ENCODE data around the gene ARHGAP27. TPM values are rescaled to one million over a fixed set of nuclear protein-coding genes. Genes with fewer than 3 reads are reported as not detected.

ARHGAP27 gene
- total RNA-seq, 1 donor: 46.6 TPM

DNA sequence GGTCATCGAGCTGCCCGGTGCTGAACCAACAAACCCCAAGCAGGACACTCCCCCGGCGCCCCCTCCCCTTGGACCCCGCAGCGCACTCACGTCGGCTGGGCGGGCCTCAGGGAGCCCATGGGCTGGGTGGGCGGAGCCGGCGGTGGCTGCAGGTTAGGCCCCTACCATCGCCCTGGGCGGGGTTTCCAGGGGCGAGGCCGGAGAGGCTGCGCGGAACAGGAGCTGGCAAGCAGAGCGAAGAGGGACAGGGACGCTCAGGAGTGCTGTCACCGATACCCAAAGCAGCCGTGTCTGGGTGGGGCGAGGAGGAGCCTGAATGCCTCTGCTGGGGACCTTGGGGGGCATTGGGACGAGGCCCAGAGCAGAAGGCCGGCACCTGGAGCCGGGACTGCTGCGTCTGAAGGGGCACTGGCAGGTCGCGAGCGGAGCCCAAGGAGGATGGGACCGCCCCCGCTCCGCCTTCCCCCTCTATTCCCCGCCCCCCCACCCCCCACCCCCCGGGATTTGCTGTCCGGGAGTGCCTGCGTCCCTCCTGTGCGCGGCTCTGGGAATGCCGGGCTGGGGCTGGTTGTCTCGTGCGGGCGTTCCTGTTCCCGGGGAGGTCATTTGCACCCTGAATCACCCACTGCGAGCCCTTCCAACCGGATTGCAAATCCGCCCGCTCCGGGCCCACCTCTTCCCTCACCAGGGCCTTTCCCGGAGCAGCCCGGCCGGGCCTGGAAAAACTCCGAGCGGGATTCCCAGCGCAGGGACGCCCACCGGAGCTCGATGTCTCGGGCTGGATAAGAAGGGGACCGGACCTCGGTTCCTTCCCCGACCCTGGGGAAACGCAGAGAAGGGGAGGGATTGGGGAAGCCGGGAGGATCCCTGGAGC is 902 bp downstream of the ARHGAP27 start:
- peak in 2 of 3 donors; percentile 72 to 76 for DNase-seq (ENCODE audit: low read depth in 2 of 3, low spot score in 2 of 3)

DNA sequence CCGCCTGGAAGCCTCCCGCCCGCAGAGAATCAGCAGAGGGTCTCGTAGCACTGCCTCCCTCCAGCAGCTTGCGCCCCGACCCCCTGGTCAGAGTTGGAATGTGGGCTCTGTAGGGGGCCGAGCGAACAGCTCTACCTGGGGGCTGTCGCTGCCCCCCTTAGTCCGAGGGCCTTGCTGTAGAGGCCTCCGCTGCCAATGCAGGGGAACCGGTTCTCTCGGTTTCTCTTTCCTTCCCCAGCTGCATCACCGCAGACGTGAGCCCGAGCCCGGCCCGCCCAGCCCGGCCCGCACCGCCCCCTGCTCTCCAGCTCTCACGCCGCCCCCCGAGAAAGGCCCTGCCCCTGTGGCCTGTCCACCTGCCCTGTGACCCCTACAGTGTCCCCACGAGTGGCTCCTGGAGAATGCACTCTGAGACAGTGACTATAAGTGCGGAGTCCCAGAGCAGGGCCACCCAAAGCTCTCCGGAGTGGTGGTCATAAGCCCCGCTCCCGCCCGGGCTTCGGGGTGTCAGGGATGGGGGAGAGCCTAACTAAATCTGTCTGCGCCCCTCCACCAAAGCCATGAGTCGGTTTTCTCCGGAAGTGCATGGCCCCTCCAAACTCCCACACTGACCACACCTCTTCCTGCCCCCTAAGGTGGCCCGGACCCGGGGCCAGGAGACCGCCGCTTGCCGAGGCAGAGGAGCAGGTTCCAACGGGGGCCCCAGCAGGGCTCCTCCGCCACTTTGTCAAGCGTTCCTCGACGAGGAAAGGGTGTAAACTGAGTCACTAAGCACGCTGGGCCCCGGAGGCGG is 1.7 kb downstream of the ARHGAP27 start:
- DNase-seq (ENCODE audit: low read depth in 2 of 3, low spot score in 2 of 3): peak in 1 of 3 donors; percentile 47

- no peak for DNase-seq (ENCODE audit: low read depth in 2 of 3, low spot score in 2 of 3)
Measured at GRCh38 chr17:45430006-45430737, 2.5 kb downstream of the ARHGAP27 start.

GRCh38 chr17:45429339-45430005 is 3.2 kb downstream of the ARHGAP27 start:
- DNase-seq (ENCODE audit: low read depth in 2 of 3, low spot score in 2 of 3): no peak

DNA sequence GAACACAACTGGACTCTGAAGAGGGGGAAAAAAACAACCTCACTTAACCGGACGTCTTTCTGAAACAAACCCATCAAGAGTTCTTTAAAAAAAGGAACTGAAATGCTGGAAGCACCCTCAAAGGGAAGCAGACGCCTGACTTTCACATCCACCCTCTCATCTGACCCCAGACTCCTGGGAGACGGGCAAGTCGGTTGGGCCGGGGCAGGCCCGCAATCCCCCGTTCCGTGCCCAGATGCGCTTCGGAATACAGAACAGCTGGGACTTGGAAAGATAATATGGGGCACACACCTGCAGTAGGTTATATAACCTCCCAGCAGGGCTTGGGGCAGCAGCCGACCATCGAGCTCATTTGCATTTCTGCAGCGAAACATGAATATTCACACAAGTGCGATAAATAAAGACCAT is 3.7 kb downstream of the ARHGAP27 start:
- peak in 1 of 3 donors; percentile 48 for DNase-seq (ENCODE audit: low read depth in 2 of 3, low spot score in 2 of 3)

- peak; percentile 63 to 90 (median 89) for DNase-seq (ENCODE audit: low read depth in 2 of 3, low spot score in 2 of 3)
Measured at GRCh38 chr17:45428050-45428617, 4.5 kb downstream of the ARHGAP27 start.

DNA sequence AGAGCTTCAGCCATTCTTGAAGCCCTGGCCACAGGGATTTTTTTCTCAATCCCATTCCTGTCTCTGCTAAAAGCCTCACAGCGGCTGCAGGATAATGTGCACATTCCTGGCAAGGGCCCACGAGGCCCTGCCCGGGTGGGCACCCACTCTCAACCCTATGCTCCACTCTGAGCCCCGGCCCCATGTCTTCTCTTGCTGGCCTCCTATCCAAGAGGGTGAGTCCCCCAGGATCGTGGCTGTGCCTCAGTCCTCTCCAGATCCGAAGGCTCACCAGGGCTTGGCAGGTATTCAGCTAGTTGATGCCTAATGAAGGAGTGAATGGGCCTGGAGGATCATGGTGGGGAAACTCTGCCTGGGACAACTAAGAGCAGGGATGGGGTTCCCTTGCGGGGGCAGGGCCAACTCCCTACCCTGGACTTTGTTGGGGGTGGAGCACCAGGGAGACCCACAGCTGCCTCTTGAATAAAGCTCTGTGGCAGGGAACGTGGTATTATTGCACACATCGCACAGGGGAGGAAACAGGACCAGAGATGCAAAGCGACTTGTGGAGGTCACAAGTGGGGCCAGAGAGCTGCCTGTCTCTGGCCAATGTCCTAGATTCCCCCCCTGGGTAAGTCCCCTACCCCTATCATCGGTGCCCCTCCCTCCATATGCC is 5.4 kb downstream of the ARHGAP27 start:
- no peak for DNase-seq (ENCODE audit: low read depth in 2 of 3, low spot score in 2 of 3)

GRCh38 chr17:45426561-45426960 is 6.1 kb downstream of the ARHGAP27 start:
- no peak for DNase-seq (ENCODE audit: low read depth in 2 of 3, low spot score in 2 of 3)

DNA sequence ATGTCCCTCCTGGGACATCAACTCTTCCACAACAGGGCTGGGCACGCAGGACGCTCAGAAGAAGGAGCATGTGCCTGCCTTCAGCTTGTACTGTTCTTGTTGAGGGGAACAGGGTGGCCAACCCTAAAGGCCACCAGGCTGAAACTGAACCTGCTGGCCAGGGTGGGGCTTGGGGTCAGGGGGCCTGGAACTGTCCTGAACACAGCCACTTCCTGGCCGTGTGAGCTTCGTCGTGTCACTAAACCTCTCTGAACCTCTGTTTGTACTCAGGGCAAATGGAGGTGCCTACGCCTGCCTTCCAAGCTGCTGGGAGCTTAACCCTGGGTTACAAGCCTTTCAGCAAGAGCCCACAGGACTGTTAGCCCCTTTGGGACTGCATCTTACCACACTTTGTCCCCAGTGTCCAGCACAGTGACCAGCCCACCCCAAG is 6.7 kb downstream of the ARHGAP27 start:
- DNase-seq (ENCODE audit: low read depth in 2 of 3, low spot score in 2 of 3): no peak

GRCh38 chr17:45425125-45425983 is 7.3 kb downstream of the ARHGAP27 start:
- peak in 1 of 3 donors; percentile 68 for DNase-seq (ENCODE audit: low read depth in 2 of 3, low spot score in 2 of 3)

GRCh38 chr17:45424769-45425124 is 7.9 kb downstream of the ARHGAP27 start:
- no peak for DNase-seq (ENCODE audit: low read depth in 2 of 3, low spot score in 2 of 3)

DNA sequence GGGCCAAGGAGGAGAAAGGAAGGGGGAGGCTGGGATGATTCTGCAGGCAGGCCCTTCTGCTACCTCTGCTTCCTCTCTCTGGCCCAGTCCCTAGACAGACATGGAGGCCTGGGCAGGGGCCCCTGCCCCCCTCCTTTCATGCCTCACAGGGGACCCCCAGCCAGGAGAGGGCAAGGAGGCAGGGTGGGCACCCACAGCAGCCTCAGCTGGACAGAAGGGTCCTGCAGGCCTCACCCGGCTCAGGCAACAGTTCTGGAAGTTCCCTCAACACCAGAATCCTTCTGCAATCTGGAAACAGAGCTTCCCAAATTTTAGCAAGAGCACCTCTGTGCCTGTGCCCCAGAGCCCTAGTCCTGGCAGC is 8.7 kb downstream of the ARHGAP27 start:
- no peak for DNase-seq (ENCODE audit: low read depth in 2 of 3, low spot score in 2 of 3)

GRCh38 chr17:45423304-45423974 is 9.2 kb downstream of the ARHGAP27 start:
- no peak for DNase-seq (ENCODE audit: low read depth in 2 of 3, low spot score in 2 of 3)

DNA sequence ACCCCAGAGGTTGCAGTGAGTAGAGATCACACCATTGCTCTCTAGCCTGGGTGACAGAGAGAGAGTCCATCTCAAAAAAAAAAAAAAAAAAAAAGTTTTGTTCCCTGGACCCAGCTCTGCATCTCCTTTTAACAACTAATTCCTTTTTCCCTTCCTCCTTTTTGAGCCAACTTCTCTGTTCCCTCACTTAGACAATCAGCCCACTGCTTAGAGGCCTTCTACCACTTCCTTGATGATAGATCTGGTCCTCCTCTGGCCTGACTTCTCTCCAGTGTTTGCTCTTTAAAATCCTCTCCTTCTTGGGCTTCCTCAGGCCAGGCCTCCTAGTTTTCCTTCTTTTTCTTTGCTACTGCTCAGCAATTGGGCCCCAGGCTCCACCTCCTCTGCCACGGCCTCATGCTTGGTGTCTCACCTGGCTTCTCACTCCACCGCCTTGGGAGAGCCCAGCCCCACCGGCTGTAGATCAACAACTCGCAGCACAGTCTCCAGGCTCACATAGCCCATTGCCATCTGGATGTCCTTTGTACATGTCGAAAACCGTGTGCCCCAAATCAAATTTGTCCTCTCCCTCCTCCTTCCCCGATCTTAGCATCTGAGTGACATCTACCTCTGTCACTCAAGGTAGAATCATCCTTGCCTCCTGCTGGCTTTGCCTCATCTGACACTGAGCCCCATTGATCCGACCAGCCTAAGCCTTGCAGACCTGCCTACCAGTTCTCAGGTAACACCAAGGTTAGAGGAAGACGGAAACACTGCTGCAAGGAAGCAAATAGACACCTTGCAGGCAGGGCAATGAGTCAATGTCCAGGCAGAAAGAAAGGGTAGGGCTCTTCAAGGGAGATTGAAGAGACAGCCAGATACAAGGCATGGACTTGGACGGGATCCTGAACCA is 17.4 kb downstream of the ARHGAP27 start:
- no peak for DNase-seq (ENCODE audit: low read depth in 2 of 3, low spot score in 2 of 3)

GRCh38 chr17:45413498-45413923 is 19.2 kb downstream of the ARHGAP27 start:
- no peak for DNase-seq (ENCODE audit: low read depth in 2 of 3, low spot score in 2 of 3)

DNA sequence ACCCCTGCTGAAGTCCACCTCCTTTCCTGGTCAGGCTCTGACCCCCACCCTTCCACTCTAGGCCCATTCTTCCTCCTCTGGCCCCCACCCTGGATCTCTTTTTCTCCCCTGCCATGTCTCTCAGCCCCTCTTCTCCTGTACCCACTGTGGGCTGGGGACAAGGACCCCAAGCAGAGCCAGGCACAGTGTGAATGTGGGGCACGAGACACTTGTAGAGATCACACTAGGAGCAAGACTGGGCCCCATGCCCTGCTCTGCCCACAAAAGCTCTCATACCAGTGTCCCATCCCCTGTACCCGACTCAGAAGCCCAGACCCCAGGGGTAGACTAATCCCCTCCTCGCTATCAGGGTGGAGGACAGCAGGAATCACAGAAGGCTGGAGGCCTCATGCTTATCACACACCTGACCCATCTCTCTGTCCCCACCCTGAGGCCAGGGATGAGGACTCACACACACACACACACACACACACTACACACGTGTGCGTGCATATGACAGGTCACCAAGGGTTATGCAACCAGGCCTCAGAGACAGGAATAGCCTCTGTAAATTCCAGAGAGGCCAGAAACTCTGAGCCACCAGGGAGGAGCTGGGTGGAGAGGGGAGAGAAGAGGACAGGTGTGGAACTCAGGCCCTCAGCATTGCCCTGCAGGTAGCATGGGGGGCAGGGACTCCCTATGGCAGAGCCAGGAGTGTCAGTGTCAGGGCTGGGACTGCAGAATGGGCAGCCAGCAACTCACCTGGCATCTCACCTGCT is 21.1 kb downstream of the ARHGAP27 start:
- no peak for DNase-seq (ENCODE audit: low read depth in 2 of 3, low spot score in 2 of 3)
